ENCODE data around the gene ANKRD39. TPM values are rescaled to one million over a fixed set of nuclear protein-coding genes. Genes with fewer than 3 reads are reported as not detected.

The ANKRD39 gene
- total and polyA plus RNA-seq, 9 of the 15 experiments (the other 6 are each of a cell fraction or from before 2014, with no cell fraction given): 8.2 to 33.1 (median 23.8) TPM

- Histone ChIP-seq H3K79me2 (ENCODE audit: control insufficient read depth, insufficient read depth, low read length) (peaks cover 18% of the 10 kb centered on the region), H3K4me3 (no peak overlapping the region), H2AFZ (ENCODE audit: low read depth, low read length) (no peak overlapping the region), H4K20me1 (replicated peaks; ENCODE audit: control insufficient read depth, insufficient read depth, low read length) (no peaks in the 10 kb centered on the region), H3K9ac (ENCODE audit: insufficient read depth in 1 of 2, low read depth in 2 of 2, low read length in 2 of 2) (peak overlapping the region in 1 of 2 experiments; percentile 78; a peak in 2 of 4 replicates), H3K4me2 (ENCODE audit: insufficient read depth, low read length) (no peak overlapping the region), H3K9me3 (replicated peaks; ENCODE audit: control insufficient read depth, insufficient read depth, low read depth, low read length) (no peaks in the 10 kb centered on the region), H3K27ac (ENCODE audit: extremely low read depth, low read depth, low read length) (no peak overlapping the region), H3K9me1 (ENCODE audit: control insufficient read depth, insufficient read depth, low read length) (no peaks in the 10 kb centered on the region), H3K36me3 (ENCODE audit: control insufficient read depth, insufficient read depth, low read length) (peaks cover 2% of the 10 kb centered on the region; the same call in 2 of the 3 replicates), H3K27me3 (ENCODE audit: control insufficient read depth in 2 of 2, insufficient read depth in 2 of 2, low read length in 2 of 2) (no peaks in the 10 kb centered on the region), H3K4me1 (replicated peaks in 1 of 2; ENCODE audit: control insufficient read depth in 2 of 2, insufficient read depth in 2 of 2, low read length in 2 of 2) (peaks cover 42 to 75% of the 10 kb centered on the region in 2 experiments; a peak in 4 of 5 replicates)
- ATAC-seq (no peak), DNase-seq (ENCODE audit: extremely low read depth in 1 of 4, low spot score in 3 of 4) (no peak), FAIRE-seq (no peak)
- no peak for TF ChIP-seq ZNF445 (CRISPR knock-in tag; IDR thresholded peaks at IDR 0.05; ENCODE audit: low read depth)
- no peak for TF ChIP-seq PTBP1 (IDR thresholded peaks at IDR 0.05; ENCODE audit: low read depth, low read length)
- TF ChIP-seq SPI1 (IDR thresholded peaks at IDR 0.05; ENCODE audit: borderline replicate concordance, low read depth, low read length): no peak
- no peak for TF ChIP-seq FOXJ3 (CRISPR knock-in tag; IDR thresholded peaks at IDR 0.05)
- TF ChIP-seq ARHGAP35 (IDR thresholded peaks at IDR 0.05; ENCODE audit: partially characterized antibody): no peak
- no peak for TF ChIP-seq MCM2 (IDR thresholded peaks at IDR 0.05; ENCODE audit: low read depth)
- TF ChIP-seq ESRRA (IDR thresholded peaks at IDR 0.05; ENCODE audit: borderline replicate concordance, low read depth): no peak
- TF ChIP-seq IRF2 (CRISPR knock-in tag; IDR thresholded peaks at IDR 0.05): no peak
- no peak for TF ChIP-seq SMAD2 (IDR thresholded peaks at IDR 0.05; ENCODE audit: low read depth, low read length)
- TF ChIP-seq RBM14 (IDR thresholded peaks at IDR 0.05; ENCODE audit: borderline replicate concordance, insufficient read depth, low read depth, low read length): no peak
- TF ChIP-seq BACH1 (tag; IDR thresholded peaks at IDR 0.05): no peak
- TF ChIP-seq CREB5 (CRISPR knock-in tag; IDR thresholded peaks at IDR 0.05): no peak
- TF ChIP-seq NBN (IDR thresholded peaks at IDR 0.05; ENCODE audit: low read depth): no peak
- TF ChIP-seq ZBED1 (IDR thresholded peaks at IDR 0.05): no peak
- TF ChIP-seq GABPB1 (CRISPR knock-in tag; IDR thresholded peaks at IDR 0.05): no peak
- no peak for TF ChIP-seq MTA1 (IDR thresholded peaks at IDR 0.05; ENCODE audit: borderline replicate concordance)
- TF ChIP-seq MAFG (tag; conservative IDR thresholded peaks at IDR 0.05): no peak
- TF ChIP-seq SETDB1 (IDR thresholded peaks at IDR 0.05; ENCODE audit: low read length): no peak
- intact Hi-C loops (cut with micrococcal nuclease) (loop anchor here (5.0 kb wide), 1 partner anchor 43 kb away; no protein-coding TSS in a partner anchor), in situ Hi-C loops (cut with MboI) (no loop called here)
- no TSS peak for BruUV-seq (replicated peaks)
- 82% methylated on average over 9 of the region's 11 CpGs for WGBS (ENCODE audit: insufficient coverage, low coverage, missing lambda C conversion rate)
- ChIA-PET CTCF (ENCODE audit: low intra/inter-chr PET ratio) (no interaction called here), POLR2A (interaction anchor here (1.1 to 1.3 kb wide), 3 partner anchors 8 to 24 kb away, joined by 3 to 4 read pairs (median 3); no protein-coding TSS in a partner anchor)
These were observed 41.0 kb upstream of the ANKRD39 start for GRCh38 chr2:96898641-96899412.

Data from K562 (cell line).